Mammary epithelial cell (primary cell): ENCODE results near the gene ISX.

ENCODE experiments used
- CTCF ChIP-seq, 2 donors: IDR thresholded peaks in 1 of 2; conservative IDR thresholded peaks in 1 of 2; 2 replicates each; pipeline ENCODE4 v1.5.1; 2011 to 2012; ENCODE audit warnings: inconsistent platforms in 2 of 2, low read length in 2 of 2, mild to moderate bottlenecking in 2 of 2, control low read depth in 1 of 2, low read depth in 1 of 2; ENCODE audit not compliant: insufficient read depth in 1 of 2; ENCODE audit errors: extremely low read depth in 1 of 2
- EZH2 ChIP-seq: IDR thresholded peaks from 2 replicates; pipeline ENCODE4 v1.6.1; 2012; ENCODE audit warnings: low read length, inconsistent platforms, borderline replicate concordance

- no peak for TF ChIP-seq CTCF (conservative IDR thresholded peaks at IDR 0.05 in 1 of 2, IDR thresholded peaks at IDR 0.05 in 1 of 2; ENCODE audit: extremely low read depth in 1 of 2, insufficient read depth in 1 of 2, low read depth in 1 of 2, low read length in 2 of 2)
- TF ChIP-seq EZH2, result no peak
Measured at GRCh38 chr22:35103761-35104160, 37.8 kb downstream of the ISX start.
